DND-41 (cell line): Measurements from ENCODE around the gene RGL3.

Experiments
- CTCF ChIP-seq: IDR thresholded peaks from 2 replicates; pipeline ENCODE4 v1.5.1; 2012; ENCODE audit warnings: borderline replicate concordance, low read length, moderate library complexity, mild to moderate bottlenecking; ENCODE audit not compliant: poor library complexity, severe bottlenecking; ENCODE audit errors: extremely low read depth
- EZH2 ChIP-seq: IDR thresholded peaks from 3 replicates; pipeline ENCODE4 v1.6.1; 2012; ENCODE audit warnings: borderline replicate concordance, low read depth, mild to moderate bottlenecking, moderate library complexity, low read length, inconsistent platforms; ENCODE audit not compliant: severe bottlenecking

GRCh38 chr19:11423791-11424181 is 4.7 kb upstream of the RGL3 start:
- TF ChIP-seq CTCF (no peak), EZH2 (no peak)
